ENCODE results near the gene TENT5C.

Gene TENT5C

GRCh38 chr1:117657949-117658660, 52.3 kb downstream of the TENT5C start:
- no peak for TF ChIP-seq CTCF (conservative IDR thresholded peaks at IDR 0.05; ENCODE audit: low read depth, low read length)
- DNase-seq (ENCODE audit: low read depth) = no peak
- H3K4me3 ChIP-seq (ENCODE audit: low read depth, low read length) = no peak overlapping the region

- TF ChIP-seq CTCF (conservative IDR thresholded peaks at IDR 0.05; ENCODE audit: low read depth, low read length) = no peak
- DNase-seq (ENCODE audit: low read depth) = no peak
- no peak overlapping the region for H3K4me3 ChIP-seq (ENCODE audit: low read depth, low read length)
Measured at GRCh38 chr1:117658676-117659075, 52.8 kb downstream of the TENT5C start.

GRCh38 chr1:117659550-117660270, 53.9 kb downstream of the TENT5C start:
- no peak overlapping the region for H3K4me3 ChIP-seq (ENCODE audit: low read depth, low read length)
- no peak for DNase-seq (ENCODE audit: low read depth)
- no peak for TF ChIP-seq CTCF (conservative IDR thresholded peaks at IDR 0.05; ENCODE audit: low read depth, low read length)

- no peak for DNase-seq (ENCODE audit: low read depth)
- H3K4me3 ChIP-seq (ENCODE audit: low read depth, low read length) = no peak overlapping the region
- no peak for TF ChIP-seq CTCF (conservative IDR thresholded peaks at IDR 0.05; ENCODE audit: low read depth, low read length)
Measured at GRCh38 chr1:117660271-117660965, 54.6 kb downstream of the TENT5C start.

GRCh38 chr1:117661027-117661426, 55.2 kb downstream of the TENT5C start:
- no peak overlapping the region for H3K4me3 ChIP-seq (ENCODE audit: low read depth, low read length)
- no peak for TF ChIP-seq CTCF (conservative IDR thresholded peaks at IDR 0.05; ENCODE audit: low read depth, low read length)
- DNase-seq (ENCODE audit: low read depth) = no peak

GRCh38 chr1:117662667-117663066, 56.8 kb downstream of the TENT5C start:
- no peak for TF ChIP-seq CTCF (conservative IDR thresholded peaks at IDR 0.05; ENCODE audit: low read depth, low read length)
- DNase-seq (ENCODE audit: low read depth) = no peak
- H3K4me3 ChIP-seq (ENCODE audit: low read depth, low read length) = no peak overlapping the region
